A673 (cell line): ENCODE data around the gene NLGN1. TPM values are rescaled to one million over a fixed set of nuclear protein-coding genes. Genes with fewer than 3 reads are reported as not detected.

Experiments used
- BruUV-seq: library from RNA; stranded (reverse); fragments of 400-500 nt; replicated peaks from 2 replicates; lab custom pipeline; 2021; lab: Mats Ljungman, UMichigan
- CTCF ChIA-PET: fragments of 300-600 bp; sonication (Branson Sonifier 250); formaldehyde crosslinking; loops from one replicate; lab custom pipeline; 2022; ENCODE audit warnings: antibody characterized with exemption; lab: Charles Lee
- POLR2A ChIA-PET: fragments of 300-600 bp; sonication (Branson Sonifier 250); formaldehyde crosslinking; loops from one replicate; lab custom pipeline; 2022; ENCODE audit warnings: antibody characterized with exemption; ENCODE audit not compliant: low non-redundant PET; lab: Charles Lee
- DNase-seq: peaks from one replicate; pipeline ENCODE4 v3.0.0-alpha.2; 2015; ENCODE audit warnings: low spot score
- H3K27ac ChIP-seq: fragments of 200-600 bp; sonication (generic); 2 replicates; pipeline ENCODE4 v1.5.1; 2016; ENCODE audit warnings: mixed run types, low read depth, mild to moderate bottlenecking, mixed read lengths, antibody characterized with exemption, low read length; ENCODE audit not compliant: poor library complexity, severe bottlenecking
- H3K27me3 ChIP-seq: fragments of 200-600 bp; sonication (generic); replicated peaks from 2 replicates; pipeline ENCODE4 v1.6.1; 2017; ENCODE audit warnings: mixed run types, low read depth, mild to moderate bottlenecking, mixed read lengths, antibody characterized with exemption, low read length; ENCODE audit not compliant: insufficient read depth, poor library complexity
- H3K36me3 ChIP-seq: fragments of 200-600 bp; sonication (generic); 2 replicates; pipeline ENCODE4 v1.6.1; 2016; ENCODE audit warnings: mixed run types, mild to moderate bottlenecking, mixed read lengths, antibody characterized with exemption, low read length; ENCODE audit not compliant: insufficient read depth, poor library complexity, severe bottlenecking
- H3K4me1 ChIP-seq: fragments of 200-600 bp; sonication (generic); 2 replicates; pipeline ENCODE4 v1.6.1; 2017; ENCODE audit warnings: mixed run types, mild to moderate bottlenecking, mixed read lengths, antibody characterized with exemption, low read length; ENCODE audit not compliant: insufficient read depth, poor library complexity, severe bottlenecking
- H3K4me3 ChIP-seq: fragments of 200-600 bp; sonication (generic); 2 replicates; pipeline ENCODE4 v1.5.1; 2016; ENCODE audit warnings: low read depth, mixed run types, mild to moderate bottlenecking, mixed read lengths, low read length; ENCODE audit not compliant: poor library complexity, severe bottlenecking
- H3K9me3 ChIP-seq: fragments of 200-600 bp; sonication (generic); 2 replicates; pipeline ENCODE4 v1.6.1; 2016; ENCODE audit warnings: mixed run types, low read depth, mild to moderate bottlenecking, mixed read lengths, antibody characterized with exemption, low read length; ENCODE audit not compliant: poor library complexity, severe bottlenecking
- EZH2 ChIP-seq: fragments of 200-600 bp; sonication (generic); IDR thresholded peaks from 2 replicates; pipeline ENCODE4 v1.6.1; 2017; ENCODE audit warnings: borderline replicate concordance, low read depth, mild to moderate bottlenecking, mixed read lengths, antibody characterized with exemption, low read length; ENCODE audit not compliant: poor library complexity, severe bottlenecking
- intact Hi-C: fragments of 100-400 bp; cut with micrococcal nuclease; formaldehyde crosslinking; loops from one replicate; pipeline ENCODE4 v1.10.0; 2022; ENCODE audit not compliant: unreplicated experiment
- total RNA-seq: library from RNA; stranded (reverse); gene quantifications from 2 replicates; pipeline ENCODE4 v1.2.3, GENCODE V29; 2021
- TF ChIP-seq, protein P1 (sequence below): fragments of 300-800, 200-600 bp; sonication (generic); conservative IDR thresholded peaks from 2 replicates; pipeline ENCODE4 v1.5.1; 2017; ENCODE audit warnings: low read depth, mild to moderate bottlenecking, antibody characterized with exemption, low read length, moderate library complexity, mixed read lengths

NLGN1 gene
- total RNA-seq, 1 experiment from 2014 or later: 0.39 TPM

DNA sequence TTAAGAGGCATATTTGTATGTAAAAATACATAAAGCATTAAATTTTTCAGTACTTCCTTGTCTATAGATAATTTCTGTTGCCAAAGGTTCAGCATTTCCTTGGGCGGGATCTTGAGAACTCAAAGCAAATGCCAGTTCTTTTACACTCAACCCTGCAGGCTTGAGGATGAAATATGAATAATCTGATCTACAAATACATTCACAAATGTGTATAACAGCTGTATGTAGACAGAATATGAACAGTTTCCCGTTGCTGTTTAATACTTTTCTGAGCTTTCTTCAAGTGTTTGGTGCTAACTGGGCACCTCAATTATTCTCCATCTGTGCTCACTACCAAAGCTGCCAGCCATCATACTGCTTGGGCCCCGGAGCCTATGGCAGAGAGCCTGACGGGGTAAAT lies 661.3 kb downstream of the NLGN1 start:
- DNase-seq: no peak
- intact Hi-C loops: no loop called here
- Histone ChIP-seq H3K4me3 (no peak overlapping the region), H3K36me3 (no peaks in the 10 kb centered on the region), H3K27ac (no peak overlapping the region), H3K4me1 (no peaks in the 10 kb centered on the region), H3K27me3 (no peaks in the 10 kb centered on the region), H3K9me3 (peaks cover 5% of the 10 kb centered on the region)
- POLR2A ChIA-PET: no interaction called here
- TF ChIP-seq, protein P1, sequence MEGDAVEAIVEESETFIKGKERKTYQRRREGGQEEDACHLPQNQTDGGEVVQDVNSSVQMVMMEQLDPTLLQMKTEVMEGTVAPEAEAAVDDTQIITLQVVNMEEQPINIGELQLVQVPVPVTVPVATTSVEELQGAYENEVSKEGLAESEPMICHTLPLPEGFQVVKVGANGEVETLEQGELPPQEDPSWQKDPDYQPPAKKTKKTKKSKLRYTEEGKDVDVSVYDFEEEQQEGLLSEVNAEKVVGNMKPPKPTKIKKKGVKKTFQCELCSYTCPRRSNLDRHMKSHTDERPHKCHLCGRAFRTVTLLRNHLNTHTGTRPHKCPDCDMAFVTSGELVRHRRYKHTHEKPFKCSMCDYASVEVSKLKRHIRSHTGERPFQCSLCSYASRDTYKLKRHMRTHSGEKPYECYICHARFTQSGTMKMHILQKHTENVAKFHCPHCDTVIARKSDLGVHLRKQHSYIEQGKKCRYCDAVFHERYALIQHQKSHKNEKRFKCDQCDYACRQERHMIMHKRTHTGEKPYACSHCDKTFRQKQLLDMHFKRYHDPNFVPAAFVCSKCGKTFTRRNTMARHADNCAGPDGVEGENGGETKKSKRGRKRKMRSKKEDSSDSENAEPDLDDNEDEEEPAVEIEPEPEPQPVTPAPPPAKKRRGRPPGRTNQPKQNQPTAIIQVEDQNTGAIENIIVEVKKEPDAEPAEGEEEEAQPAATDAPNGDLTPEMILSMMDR: no peak
- no peak for TF ChIP-seq EZH2
- no TSS peak for BruUV-seq
- CTCF ChIA-PET: no interaction called here

- intact Hi-C loops: no loop called here
- Histone ChIP-seq H3K9me3 (peaks cover 5% of the 10 kb centered on the region), H3K27me3 (no peaks in the 10 kb centered on the region), H3K27ac (no peak overlapping the region), H3K4me1 (no peaks in the 10 kb centered on the region), H3K4me3 (no peak overlapping the region), H3K36me3 (no peaks in the 10 kb centered on the region)
- POLR2A ChIA-PET: no interaction called here
- BruUV-seq: no TSS peak
- TF ChIP-seq EZH2: no peak
- TF ChIP-seq, protein P1: no peak
- CTCF ChIA-PET: no interaction called here
- no peak for DNase-seq
Measured at GRCh38 chr3:174060431-174060830, 662.9 kb downstream of the NLGN1 start.

- no peak for DNase-seq
- H3K27me3 ChIP-seq: no peaks in the 10 kb centered on the region
- TF ChIP-seq, protein P1: no peak
- no peak for TF ChIP-seq EZH2
- intact Hi-C loops: no loop called here
- H3K4me1 ChIP-seq: no peaks in the 10 kb centered on the region
- H3K4me3 ChIP-seq: no peak overlapping the region
- ChIA-PET CTCF (no interaction called here), POLR2A (no interaction called here)
- H3K9me3 ChIP-seq: peaks cover 5% of the 10 kb centered on the region
- H3K36me3 ChIP-seq: no peaks in the 10 kb centered on the region
- no TSS peak for BruUV-seq
- no peak overlapping the region for H3K27ac ChIP-seq
Measured at GRCh38 chr3:174061162-174061561, 663.6 kb downstream of the NLGN1 start.
